SU-DHL-6 (cell line): ENCODE measurements around the gene ADIPOQ.

Experiments
- CTCF ChIP-seq: fragments of 200-600 bp; sonication (generic); IDR thresholded peaks from one replicate; pipeline ENCODE4 v1.5.1; 2017; ENCODE audit warnings: antibody characterized with exemption, mild to moderate bottlenecking, low read length, moderate library complexity; ENCODE audit not compliant: insufficient read depth, poor library complexity, severe bottlenecking
- EZH2phosphoT487 ChIP-seq: fragments of 200-600 bp; sonication (generic), shearing (Covaris generic); conservative IDR thresholded peaks from 2 replicates; pipeline ENCODE4 v1.6.1; 2018; ENCODE audit warnings: mild to moderate bottlenecking, antibody characterized with exemption, low read length, moderate library complexity, mixed read lengths

GRCh38 chr3:186821429-186822387 is 20.8 kb upstream of the ADIPOQ start:
- peak; percentile 34 for TF ChIP-seq CTCF
- TF ChIP-seq EZH2phosphoT487: no peak
